Measurements from ENCODE around the gene NBDY.

- TF ChIP-seq SIN3A (IDR thresholded peaks at IDR 0.05; ENCODE audit: borderline replicate concordance, insufficient read depth, low read length) (no peak), REST (IDR thresholded peaks at IDR 0.05; ENCODE audit: insufficient read depth in 1 of 2, low read depth in 2 of 2, low read length in 2 of 2) (no peak), TAF1 (IDR thresholded peaks at IDR 0.05; ENCODE audit: borderline replicate concordance, insufficient read depth, low read length) (no peak)
These were observed 76.4 kb downstream of the NBDY start for GRCh38 chrX:56805399-56805798.
